SK-N-SH treated with all-trans-retinoic acid at 6 μM for 48 hours (cell line): ENCODE data around the gene PRAMEF2.
"Not testable (repeated sequence)": the region's sequence is repeated elsewhere in the genome, so short reads cannot be mapped to it uniquely, and the experiment has no call there.

Experiments
- ATAC-seq: fragments of 200-7000 bp; cut with Tn5 transposase; 3 replicates; pipeline ENCODE4 v1.9.1; 2020; ENCODE audit warnings: mild to moderate bottlenecking, moderate library complexity
- ARNTL ChIP-seq: fragments of 450-650 bp; formaldehyde crosslinking; IDR thresholded peaks from 2 replicates; pipeline ENCODE4 v1.5.0; 2020; ENCODE audit warnings: low read depth, mild to moderate bottlenecking, moderate library complexity, borderline replicate concordance
- BACH2 ChIP-seq: fragments of 250-450 bp; sonication (Bioruptor Pico); IDR thresholded peaks from 2 replicates; pipeline ENCODE4 v1.9.0; 2021; ENCODE audit warnings: mild to moderate bottlenecking, borderline replicate concordance
- CREB5 ChIP-seq: fragments of 250-450 bp; sonication (Bioruptor Pico); IDR thresholded peaks from 2 replicates; pipeline ENCODE4 v1.5.1; 2020; ENCODE audit warnings: low read depth, mild to moderate bottlenecking, moderate library complexity
- ESRRG ChIP-seq: fragments of 250-450 bp; sonication (Bioruptor Pico); IDR thresholded peaks from 2 replicates; pipeline ENCODE4 v1.6.1; 2021; ENCODE audit warnings: mild to moderate bottlenecking
- ISL1 ChIP-seq: fragments of 250-450 bp; sonication (Bioruptor Pico); IDR thresholded peaks from 2 replicates; pipeline ENCODE4 v2.1.2; 2022; ENCODE audit warnings: mild to moderate bottlenecking, moderate library complexity
- OSR1 ChIP-seq: fragments of 250-450 bp; sonication (Bioruptor Pico); IDR thresholded peaks from 2 replicates; pipeline ENCODE4 v1.8.0; 2022; ENCODE audit warnings: moderate library complexity, mild to moderate bottlenecking, inconsistent platforms
- POU6F1 ChIP-seq: fragments of 250-450 bp; sonication (Bioruptor Pico); IDR thresholded peaks from 2 replicates; pipeline ENCODE4 v1.8.0; 2021; ENCODE audit warnings: low read depth, mild to moderate bottlenecking, moderate library complexity, borderline replicate concordance
- RARB ChIP-seq: fragments of 250-450 bp; sonication (Bioruptor Pico); IDR thresholded peaks from 2 replicates; pipeline ENCODE4 v1.8.0; 2021; ENCODE audit warnings: mild to moderate bottlenecking, moderate library complexity
- TCF4 ChIP-seq: fragments of 250-450 bp; sonication (Bioruptor Pico); IDR thresholded peaks from 2 replicates; pipeline ENCODE4 v1.8.0; 2021; ENCODE audit warnings: mild to moderate bottlenecking, moderate library complexity, borderline replicate concordance
- TOX ChIP-seq: fragments of 250-450 bp; sonication (Bioruptor Pico); IDR thresholded peaks from 2 replicates; pipeline ENCODE4 v1.8.0; 2021; ENCODE audit warnings: mild to moderate bottlenecking, moderate library complexity, borderline replicate concordance
- TSHZ2 ChIP-seq: fragments of 250-450 bp; sonication (Bioruptor Pico); IDR thresholded peaks from 2 replicates; pipeline ENCODE4 v1.5.0; 2020; ENCODE audit warnings: mild to moderate bottlenecking, moderate library complexity
- ZFP30 ChIP-seq: fragments of 450-650 bp; formaldehyde crosslinking; IDR thresholded peaks from 2 replicates; pipeline ENCODE4 v1.5.0; 2022; ENCODE audit warnings: mild to moderate bottlenecking, moderate library complexity
- ZNF565 ChIP-seq: fragments of 450-650 bp; formaldehyde crosslinking; conservative IDR thresholded peaks from 2 replicates; pipeline ENCODE4 v1.5.0; 2020; ENCODE audit warnings: low read depth, mild to moderate bottlenecking, moderate library complexity
- ZNF70 ChIP-seq: fragments of 450-650 bp; formaldehyde crosslinking; IDR thresholded peaks from 2 replicates; pipeline ENCODE4 v1.5.0; 2020; ENCODE audit warnings: mild to moderate bottlenecking, moderate library complexity
- ZNF8 ChIP-seq: fragments of 450-650 bp; formaldehyde crosslinking; IDR thresholded peaks from 2 replicates; pipeline ENCODE4 v1.5.0; 2020; ENCODE audit warnings: mild to moderate bottlenecking, moderate library complexity

The PRAMEF2 gene

GRCh38 chr1:12851779-12852178 lies 5.1 kb upstream of the PRAMEF2 start:
- no peak for ATAC-seq
- TF ChIP-seq ZFP30 (CRISPR knock-in tag) = no peak
- TF ChIP-seq ESRRG (CRISPR knock-in tag) = no peak
- TF ChIP-seq ZNF70 (CRISPR knock-in tag) = no peak
- TF ChIP-seq POU6F1 (CRISPR knock-in tag) = no peak
- TF ChIP-seq OSR1 = no peak
- TF ChIP-seq TOX (CRISPR knock-in tag) = no peak
- no peak for TF ChIP-seq ARNTL (CRISPR knock-in tag)
- no peak for TF ChIP-seq ZNF565 (CRISPR knock-in tag)
- no peak for TF ChIP-seq ISL1 (CRISPR knock-in tag)
- no peak for TF ChIP-seq TCF4 (CRISPR knock-in tag)
- no peak for TF ChIP-seq RARB (CRISPR knock-in tag)
- TF ChIP-seq TSHZ2 (CRISPR knock-in tag) = no peak
- TF ChIP-seq BACH2 (CRISPR knock-in tag) = no peak
- no peak for TF ChIP-seq ZNF8
- TF ChIP-seq CREB5 = no peak

DNA sequence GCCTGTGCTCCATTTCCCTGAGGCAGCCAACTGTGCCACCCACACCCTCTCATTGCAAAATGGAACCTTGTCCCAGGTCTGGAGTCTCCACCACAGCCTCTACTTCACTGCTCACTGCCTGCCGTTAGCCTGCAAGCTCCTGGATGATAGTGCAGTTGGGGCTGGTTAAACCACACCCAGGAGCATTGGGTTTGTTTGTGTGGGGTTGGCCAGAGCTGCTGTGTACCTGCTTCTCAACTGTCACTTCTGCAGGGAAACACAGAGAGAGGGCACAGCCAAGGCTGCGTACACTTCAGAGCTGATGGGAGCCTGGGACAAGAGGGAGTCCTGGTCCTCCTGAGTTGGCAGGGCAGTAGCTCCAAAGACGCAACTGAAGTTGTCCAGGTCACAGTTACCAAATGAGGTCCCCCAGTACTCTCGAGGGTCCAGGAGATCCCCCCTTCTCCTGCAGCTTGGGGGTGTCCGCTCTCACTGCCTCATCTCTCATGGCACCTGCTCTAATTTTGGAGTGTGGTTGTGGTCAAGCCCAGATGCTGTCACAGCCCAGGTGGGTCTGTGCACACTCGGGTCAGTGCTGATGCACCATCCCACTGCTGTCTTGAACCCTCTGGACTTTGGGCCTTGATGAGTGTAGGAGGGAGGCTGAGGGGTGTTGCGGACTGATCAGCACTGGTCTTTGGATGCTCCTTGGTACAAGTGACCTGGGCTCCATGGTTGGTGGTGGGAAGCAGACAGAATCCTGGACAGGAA lies 6.4 kb downstream of the PRAMEF2 start:
- not testable (repeated sequence) for ATAC-seq

DNA sequence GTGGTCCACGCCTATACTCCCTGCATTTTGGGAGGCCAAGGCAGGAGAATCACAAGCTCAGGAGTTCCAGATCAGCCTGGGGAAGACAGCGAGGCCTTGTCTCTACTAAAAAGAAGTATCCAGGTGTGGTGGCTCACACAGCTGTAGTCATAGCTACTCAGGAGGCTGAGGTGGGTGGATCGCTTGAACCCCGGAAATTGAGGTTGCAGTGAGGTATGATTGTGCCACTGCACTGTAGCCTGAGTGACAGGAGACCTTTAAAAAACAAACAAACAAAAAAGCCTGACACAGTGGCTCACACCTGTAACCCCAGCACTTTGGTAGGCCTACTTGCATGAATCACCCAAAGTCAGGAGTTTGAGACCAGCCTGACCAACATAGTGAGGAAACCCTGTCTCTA lies 21.6 kb downstream of the PRAMEF2 start:
- not testable (repeated sequence) for ATAC-seq

DNA sequence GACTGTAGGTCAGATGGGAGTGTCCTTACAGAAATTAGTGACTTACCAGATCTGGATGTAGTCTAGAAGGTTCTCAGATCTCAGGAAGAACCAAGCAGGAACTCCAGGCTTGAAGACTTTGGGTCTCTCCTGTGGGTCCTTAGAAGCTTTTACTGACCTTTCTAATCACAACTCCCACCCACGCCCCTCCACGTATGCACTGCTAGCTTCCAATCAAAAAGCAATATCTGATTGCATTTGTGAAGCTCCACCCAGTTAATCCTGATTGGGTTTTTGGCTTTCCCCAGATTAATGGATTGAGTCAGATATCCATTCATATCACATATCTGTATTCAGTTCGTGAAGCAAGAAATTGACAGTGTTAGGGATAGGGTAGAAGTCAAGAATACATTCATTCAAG lies 29.2 kb downstream of the PRAMEF2 start, which contains the start of gene PRAMEF4:
TSS of gene PRAMEF4 (minus strand) at position 101 of the 400 bp plus-strand sequence. CDS start 2,807 bp downstream, outside the sequence.
- ATAC-seq = not testable (repeated sequence)

- ATAC-seq = not testable (repeated sequence)
Observed at GRCh38 chr1:12898170-12898569, 41.3 kb downstream of the PRAMEF2 start, which contains the start of gene PRAMEF10. TSS of gene PRAMEF10 (minus strand) at chr1:12898270. CDS start at chr1:12895847, 2,423 bp downstream.

DNA sequence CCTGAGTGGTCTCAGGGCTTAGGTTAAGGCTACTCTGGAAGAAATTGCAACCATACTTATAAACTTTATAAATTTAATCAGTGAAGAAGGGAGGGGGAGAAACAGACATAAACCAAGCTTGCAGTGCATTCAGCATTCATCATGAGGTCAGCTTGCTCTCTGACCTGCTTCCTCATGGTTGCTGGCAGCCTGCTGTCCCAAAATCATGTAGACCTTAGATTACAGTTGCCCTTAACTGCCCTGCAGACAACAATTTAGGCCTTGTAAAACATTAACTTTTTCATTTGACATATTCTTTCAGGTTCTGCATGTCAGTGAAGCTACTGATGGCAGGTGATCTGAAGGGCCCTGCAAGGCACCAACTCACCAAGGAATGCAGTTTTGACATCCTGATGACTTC lies 42.3 kb downstream of the PRAMEF2 start:
- ATAC-seq = not testable (repeated sequence)

GRCh38 chr1:12903793-12904572 lies 47.1 kb downstream of the PRAMEF2 start:
- not testable (repeated sequence) for ATAC-seq
